B cell (primary cell): Measurements from ENCODE around the gene SPPL2C.

Source experiments
- CTCF ChIP-seq: fragments of 200-600 bp; IDR thresholded peaks from one replicate; pipeline ENCODE4 v1.8.0; 2022; ENCODE audit warnings: antibody characterized with exemption, mild to moderate bottlenecking
- EZH2 ChIP-seq: IDR thresholded peaks from 2 replicates; pipeline ENCODE4 v1.6.1; 2012; ENCODE audit warnings: borderline replicate concordance, low read depth, mild to moderate bottlenecking, moderate library complexity, low read length; ENCODE audit not compliant: insufficient read depth, poor library complexity, severe bottlenecking

GRCh38 chr17:45876539-45876938, 31.9 kb downstream of the SPPL2C start:
- TF ChIP-seq CTCF (no peak), EZH2 (no peak)
